Osteocyte (in vitro differentiated cells): Measurements from ENCODE around the gene DNAI7. TPM values are rescaled to one million over a fixed set of nuclear protein-coding genes. Genes with fewer than 3 reads are reported as not detected.
A peak's percentile ranks its signal among the peaks of the same experiment; 100 is the strongest.

Source experiments
- DNase-seq: peaks from one replicate; pipeline ENCODE4 v3.0.0; 2021; ENCODE audit warnings: mixed read lengths; ENCODE audit not compliant: unreplicated experiment; ENCODE audit errors: extremely low spot score
- H3K27ac Mint-ChIP-seq: one replicate; pipeline ENCODE4 v1.8.0; 2021; ENCODE audit warnings: mild to moderate bottlenecking, mixed read lengths; ENCODE audit not compliant: unreplicated experiment
- H3K27me3 Mint-ChIP-seq: one replicate; pipeline ENCODE4 v1.8.0; 2021; ENCODE audit warnings: mixed read lengths; ENCODE audit not compliant: unreplicated experiment
- H3K36me3 Mint-ChIP-seq: one replicate; pipeline ENCODE4 v1.8.0; 2021; ENCODE audit warnings: mixed read lengths; ENCODE audit not compliant: unreplicated experiment
- H3K4me1 Mint-ChIP-seq: one replicate; pipeline ENCODE4 v1.8.0; 2021; ENCODE audit warnings: mixed read lengths; ENCODE audit not compliant: unreplicated experiment
- H3K4me3 Mint-ChIP-seq: one replicate; pipeline ENCODE4 v1.8.0; 2021; ENCODE audit warnings: mild to moderate bottlenecking, moderate library complexity, mixed read lengths; ENCODE audit not compliant: unreplicated experiment
- H3K9me3 Mint-ChIP-seq: one replicate; pipeline ENCODE4 v1.8.0; 2021; ENCODE audit warnings: mixed read lengths; ENCODE audit not compliant: unreplicated experiment
- CTCF ChIP-seq: fragments of 200-600 bp; sonication (generic); IDR thresholded peaks from 2 replicates; pipeline ENCODE4 v1.5.0; 2021; ENCODE audit warnings: antibody characterized with exemption, mild to moderate bottlenecking, moderate library complexity
- total RNA-seq: library from RNA; stranded (reverse); gene quantifications from 2 replicates; pipeline ENCODE4 v1.2.1, GENCODE V29; 2021

DNAI7 gene
- total RNA-seq, 1 donor from 2014 or later, result 0.30 TPM

DNA sequence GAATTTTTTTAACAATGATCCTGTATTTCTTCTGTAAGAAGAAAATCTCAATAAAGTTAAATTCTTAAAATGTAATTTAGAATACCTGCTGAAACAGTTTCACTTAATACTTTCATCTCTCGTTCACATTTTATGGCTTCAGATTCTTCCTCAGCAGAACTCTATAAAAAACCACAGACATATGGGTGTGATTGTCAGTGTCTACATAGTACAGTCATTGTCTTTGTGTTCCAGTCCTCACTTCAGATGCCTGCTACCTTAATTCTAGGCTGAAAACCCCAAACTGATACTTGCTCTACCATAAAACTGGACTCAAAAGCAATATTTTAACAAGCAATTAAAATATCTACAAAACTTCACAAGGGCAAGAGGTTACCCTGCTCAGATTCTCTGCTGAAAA lies 71.8 kb downstream of the DNAI7 start:
- peaks cover 6% of the 10 kb centered on the region for H3K4me1 Mint-ChIP-seq
- no peaks in the 10 kb centered on the region for H3K9me3 Mint-ChIP-seq
- no peak overlapping the region for H3K4me3 Mint-ChIP-seq
- no peaks in the 10 kb centered on the region for H3K36me3 Mint-ChIP-seq
- no peak for DNase-seq
- H3K27me3 Mint-ChIP-seq, result no peaks in the 10 kb centered on the region
- TF ChIP-seq CTCF, result no peak
- no peak overlapping the region for H3K27ac Mint-ChIP-seq

GRCh38 chr12:25121916-25122315 lies 73.0 kb downstream of the DNAI7 start:
- peaks cover 6% of the 10 kb centered on the region for H3K4me1 Mint-ChIP-seq
- H3K27me3 Mint-ChIP-seq, result no peaks in the 10 kb centered on the region
- no peaks in the 10 kb centered on the region for H3K9me3 Mint-ChIP-seq
- TF ChIP-seq CTCF, result no peak
- no peaks in the 10 kb centered on the region for H3K36me3 Mint-ChIP-seq
- no peak overlapping the region for H3K27ac Mint-ChIP-seq
- no peak for DNase-seq
- H3K4me3 Mint-ChIP-seq, result no peak overlapping the region

GRCh38 chr12:25121110-25121509 lies 73.8 kb downstream of the DNAI7 start:
- no peak overlapping the region for H3K27ac Mint-ChIP-seq
- H3K9me3 Mint-ChIP-seq, result no peaks in the 10 kb centered on the region
- H3K27me3 Mint-ChIP-seq, result no peaks in the 10 kb centered on the region
- no peak for DNase-seq
- H3K4me3 Mint-ChIP-seq, result no peak overlapping the region
- no peaks in the 10 kb centered on the region for H3K36me3 Mint-ChIP-seq
- no peak for TF ChIP-seq CTCF
- peaks cover 6% of the 10 kb centered on the region for H3K4me1 Mint-ChIP-seq

- no peaks in the 10 kb centered on the region for H3K27me3 Mint-ChIP-seq
- H3K4me3 Mint-ChIP-seq, result no peak overlapping the region
- no peak overlapping the region for H3K27ac Mint-ChIP-seq
- no peaks in the 10 kb centered on the region for H3K9me3 Mint-ChIP-seq
- peaks cover 6% of the 10 kb centered on the region for H3K4me1 Mint-ChIP-seq
- H3K36me3 Mint-ChIP-seq, result no peaks in the 10 kb centered on the region
- no peak for DNase-seq
- TF ChIP-seq CTCF, result peak; percentile 24
Measured at GRCh38 chr12:25119020-25119419, 75.9 kb downstream of the DNAI7 start.

DNA sequence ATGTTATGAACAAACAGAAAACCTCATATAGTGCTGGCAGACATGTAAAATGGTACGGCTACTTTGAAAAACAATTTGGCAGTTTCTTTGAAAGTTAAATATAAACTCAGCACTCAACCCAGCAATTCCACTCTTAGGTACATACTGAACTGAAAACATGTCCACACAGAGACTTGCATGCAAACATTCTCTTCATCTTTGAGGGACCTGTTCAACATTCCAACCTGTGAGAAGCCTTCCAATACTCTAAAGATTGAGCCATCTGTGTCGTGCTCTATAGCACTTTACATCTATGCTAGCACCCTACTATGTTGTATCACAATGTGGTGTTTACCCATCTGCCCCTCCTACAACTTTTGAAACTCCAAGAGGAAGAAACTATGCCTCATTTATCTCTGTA lies 79.3 kb downstream of the DNAI7 start:
- no peak for DNase-seq
- TF ChIP-seq CTCF, result no peak
- no peaks in the 10 kb centered on the region for H3K27me3 Mint-ChIP-seq
- no peak overlapping the region for H3K27ac Mint-ChIP-seq
- H3K4me1 Mint-ChIP-seq, result no peaks in the 10 kb centered on the region
- no peaks in the 10 kb centered on the region for H3K36me3 Mint-ChIP-seq
- H3K9me3 Mint-ChIP-seq, result no peaks in the 10 kb centered on the region
- H3K4me3 Mint-ChIP-seq, result no peak overlapping the region
